Natural killer cell treated with Interleukin-12 subunit alpha and Interleukin-12 subunit beta and Interleukin-15 and Interleukin-18, amount 100 ng/mL, for 72 hours (primary cell): ENCODE data around the gene GOLGA6L1. TPM values are rescaled to one million over a fixed set of nuclear protein-coding genes. Genes with fewer than 3 reads are reported as not detected.
A peak's percentile ranks its signal among the peaks of the same experiment; 100 is the strongest.
"Not testable (repeated sequence)": the region's sequence is repeated elsewhere in the genome, so short reads cannot be mapped to it uniquely, and the experiment has no call there.

Experiments
- ATAC-seq, 2 donors: fragments of 150-1000 bp; cut with Tn5 transposase in 1 of 2; sonication (Bioruptor Pico), chemical (Tn5 transposase) in 1 of 2; 2 replicates each; pipeline ENCODE4 v1.10.0; 2021
- DNase-seq: peaks from one replicate; pipeline ENCODE4 v3.0.0; 2022; ENCODE audit warnings: low spot score
- H3K27ac Mint-ChIP-seq, 2 donors: 1 replicate in 1 of 2; 2 replicates in 1 of 2; pipeline ENCODE4 v1.8.0; 2022; ENCODE audit warnings: mixed read lengths in 2 of 2, mild to moderate bottlenecking in 1 of 2, moderate library complexity in 1 of 2
- H3K27me3 Mint-ChIP-seq, 2 donors: 1 replicate in 1 of 2; 2 replicates in 1 of 2; pipeline ENCODE4 v1.8.0; 2022; ENCODE audit warnings: mixed read lengths in 2 of 2
- H3K36me3 Mint-ChIP-seq: one replicate; pipeline ENCODE4 v1.8.0; 2022; ENCODE audit warnings: mixed read lengths
- H3K4me1 Mint-ChIP-seq, 2 donors: 1 replicate in 1 of 2; 2 replicates in 1 of 2; pipeline ENCODE4 v1.8.0; 2022; ENCODE audit warnings: low read depth in 2 of 2, mixed read lengths in 2 of 2, mild to moderate bottlenecking in 1 of 2
- H3K4me3 Mint-ChIP-seq: one replicate; pipeline ENCODE4 v1.8.0; 2022; ENCODE audit warnings: mixed read lengths
- H3K9me3 Mint-ChIP-seq: 2 replicates; pipeline ENCODE4 v1.8.0; 2022; ENCODE audit warnings: mixed read lengths
- total RNA-seq, 2 donors: library from RNA; stranded (reverse); gene quantifications; one replicate each; pipeline ENCODE4 v1.2.3, GENCODE V29; 2022

GOLGA6L1 gene, protein sequence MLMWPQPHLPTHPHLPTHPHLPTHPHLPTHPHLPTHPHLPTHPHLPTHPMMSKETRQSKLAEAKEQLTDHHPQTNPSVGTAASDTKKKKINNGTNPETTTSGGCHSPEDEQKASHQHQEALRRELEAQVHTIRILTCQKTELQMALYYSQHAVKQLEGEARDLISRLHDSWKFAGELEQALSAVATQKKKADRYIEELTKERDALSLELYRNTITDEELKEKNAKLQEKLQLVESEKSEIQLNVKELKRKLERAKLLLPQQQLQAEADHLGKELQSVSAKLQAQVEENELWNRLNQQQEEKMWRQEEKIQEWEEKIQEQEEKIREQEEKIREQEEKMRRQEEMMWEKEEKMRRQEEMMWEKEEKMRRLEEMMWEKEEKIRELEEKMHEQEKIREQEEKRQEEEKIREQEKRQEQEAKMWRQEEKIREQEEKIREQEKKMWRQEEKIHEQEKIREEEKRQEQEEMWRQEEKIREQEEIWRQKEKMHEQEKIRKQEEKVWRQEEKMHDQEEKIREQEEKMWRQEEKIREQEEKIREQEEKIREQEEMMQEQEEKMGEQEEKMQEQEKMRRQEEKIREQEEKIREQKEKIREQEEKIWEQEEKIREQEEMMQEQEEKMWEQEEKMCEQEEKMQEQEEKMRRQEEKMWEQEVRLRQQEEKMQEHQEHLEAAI
- total RNA-seq: not detected

DNA sequence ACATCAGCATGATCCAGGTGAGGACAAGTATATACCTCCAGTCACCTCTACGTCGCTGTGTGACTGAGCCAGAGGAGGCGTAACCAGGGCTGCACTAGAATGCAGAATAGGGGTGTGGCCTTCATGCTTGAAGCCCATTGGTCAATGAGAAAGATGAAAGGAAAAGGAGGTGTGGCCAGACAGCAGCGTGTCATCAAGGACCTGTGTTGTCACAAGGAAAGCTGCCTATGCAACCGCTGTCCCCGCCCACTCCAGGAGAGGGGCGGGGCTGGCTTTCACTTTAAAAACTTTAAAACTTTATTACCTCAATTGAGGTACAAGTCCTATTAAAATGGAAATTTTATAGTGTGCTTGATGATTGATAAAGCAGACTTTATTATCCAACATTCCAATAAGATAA, at the start of gene GOLGA6L1:
Gene GOLGA6L1, minus strand, starts transcription at position 101 of the 400 bp plus-strand sequence. Its CDS starts 91 bp downstream, at position 10.
- not testable (repeated sequence) for ATAC-seq, H3K36me3 Mint-ChIP-seq, H3K4me3 Mint-ChIP-seq, H3K4me1 Mint-ChIP-seq, H3K27me3 Mint-ChIP-seq, H3K9me3 Mint-ChIP-seq, H3K27ac Mint-ChIP-seq, DNase-seq

DNA sequence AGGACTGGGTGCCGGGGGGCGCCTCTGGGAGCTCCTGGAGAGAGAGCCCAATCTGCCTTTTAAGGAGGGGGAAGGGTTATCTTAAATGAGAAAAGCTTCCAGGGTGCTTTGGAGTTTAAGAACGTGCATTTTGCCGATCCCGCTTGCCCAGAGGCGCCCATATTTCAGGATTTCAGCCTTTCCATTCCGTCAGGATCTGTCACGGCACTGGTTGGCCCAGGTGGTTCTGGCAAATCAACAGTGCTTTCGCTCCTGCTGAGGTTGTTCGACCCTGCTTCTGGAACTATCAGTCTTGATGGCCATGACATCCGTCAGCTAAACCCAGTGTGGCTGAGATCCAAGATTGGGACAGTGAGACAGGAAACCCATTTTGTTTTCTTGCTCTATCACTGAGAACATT, 44.6 kb upstream of the GOLGA6L1 start:
- H3K4me1 Mint-ChIP-seq, H3K27me3 Mint-ChIP-seq, H3K4me3 Mint-ChIP-seq, H3K27ac Mint-ChIP-seq, H3K9me3 Mint-ChIP-seq, H3K36me3 Mint-ChIP-seq, ATAC-seq, DNase-seq: not testable (repeated sequence)

DNA sequence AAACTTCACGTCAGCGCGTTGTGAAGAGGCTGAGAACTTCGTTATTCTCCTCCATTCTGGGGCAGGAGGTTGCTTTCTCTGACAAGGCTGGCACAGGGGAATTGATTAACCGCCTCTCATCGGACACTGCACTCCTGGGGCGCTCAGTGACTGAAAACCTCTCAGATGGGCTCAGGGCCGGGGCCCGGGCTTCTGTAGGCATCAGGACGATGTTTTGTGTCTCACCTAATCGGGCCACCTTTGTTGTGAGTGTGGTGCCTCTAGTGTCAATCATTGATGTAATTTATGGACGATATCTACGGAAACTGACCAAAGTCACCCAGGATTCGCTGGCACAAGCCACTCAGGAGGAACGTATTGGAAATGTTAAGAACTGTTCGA, 43.9 kb upstream of the GOLGA6L1 start:
- not testable (repeated sequence) for H3K27me3 Mint-ChIP-seq, H3K9me3 Mint-ChIP-seq, H3K27ac Mint-ChIP-seq, DNase-seq, H3K36me3 Mint-ChIP-seq, H3K4me3 Mint-ChIP-seq, H3K4me1 Mint-ChIP-seq
- ATAC-seq: peak; percentile 30 to 45

DNA sequence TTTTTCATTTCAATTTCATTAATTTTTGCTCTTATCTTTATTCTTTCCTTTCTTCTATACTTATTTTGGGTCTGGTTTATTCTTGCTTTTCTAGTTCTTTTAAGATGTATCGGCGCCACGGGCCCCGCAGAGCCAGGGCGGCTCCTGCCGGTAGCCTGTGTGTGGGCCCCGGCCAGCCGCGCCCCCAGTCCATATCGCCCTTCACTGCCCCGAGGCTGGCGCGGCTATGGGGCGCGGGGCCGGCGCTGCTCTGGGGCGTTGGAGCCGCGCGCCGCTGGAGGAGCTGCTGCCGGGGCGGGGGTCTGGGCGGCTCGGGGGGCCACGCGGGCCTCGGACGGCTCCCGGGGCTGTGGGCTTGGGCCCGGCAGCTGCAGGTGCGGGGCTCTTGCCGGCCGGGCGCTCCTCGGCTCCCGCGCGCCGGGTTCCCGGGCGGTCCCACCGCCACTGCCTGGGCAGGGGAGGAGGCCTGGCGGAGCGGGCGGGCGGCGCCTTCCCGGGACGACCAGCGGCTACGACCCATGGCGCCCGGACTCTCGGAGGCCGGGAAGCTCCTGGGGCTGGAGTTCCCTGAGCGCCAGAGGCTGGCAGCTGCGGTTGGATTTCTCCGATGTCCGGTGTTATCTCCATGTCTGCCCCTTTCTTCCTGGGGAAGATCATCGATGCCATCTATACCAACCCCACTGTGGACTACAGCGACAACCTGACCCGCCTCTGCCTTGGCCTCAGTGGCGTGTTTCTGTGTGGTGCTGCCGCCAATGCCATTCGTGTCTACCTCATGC, 43.3 kb upstream of the GOLGA6L1 start:
- not testable (repeated sequence) for H3K27ac Mint-ChIP-seq, H3K9me3 Mint-ChIP-seq, H3K4me3 Mint-ChIP-seq, H3K27me3 Mint-ChIP-seq, H3K36me3 Mint-ChIP-seq, H3K4me1 Mint-ChIP-seq, DNase-seq
- peak; percentile 54 to 71 for ATAC-seq

DNA sequence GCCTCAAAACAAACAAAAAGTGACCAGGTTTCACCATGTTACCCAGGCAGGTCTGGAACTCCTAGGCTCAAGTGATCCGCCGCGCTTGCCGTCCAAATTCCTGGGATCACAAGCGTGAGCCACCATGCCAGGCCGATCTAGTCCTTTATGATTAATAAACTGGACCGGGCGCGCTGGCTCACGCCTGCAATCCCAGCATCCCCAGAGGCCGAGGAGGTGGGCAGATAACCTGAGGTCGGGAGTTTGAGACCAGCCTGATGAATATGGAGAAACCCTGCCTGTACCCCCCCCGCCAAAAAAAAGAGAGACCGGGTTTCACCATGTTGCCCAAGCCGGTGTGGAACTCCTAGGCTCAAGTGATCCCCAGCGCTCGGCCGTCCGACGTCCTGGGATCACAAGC, 40.1 kb upstream of the GOLGA6L1 start:
- H3K36me3 Mint-ChIP-seq, H3K27me3 Mint-ChIP-seq, H3K9me3 Mint-ChIP-seq, H3K27ac Mint-ChIP-seq, H3K4me1 Mint-ChIP-seq, H3K4me3 Mint-ChIP-seq, DNase-seq, ATAC-seq: not testable (repeated sequence)

DNA sequence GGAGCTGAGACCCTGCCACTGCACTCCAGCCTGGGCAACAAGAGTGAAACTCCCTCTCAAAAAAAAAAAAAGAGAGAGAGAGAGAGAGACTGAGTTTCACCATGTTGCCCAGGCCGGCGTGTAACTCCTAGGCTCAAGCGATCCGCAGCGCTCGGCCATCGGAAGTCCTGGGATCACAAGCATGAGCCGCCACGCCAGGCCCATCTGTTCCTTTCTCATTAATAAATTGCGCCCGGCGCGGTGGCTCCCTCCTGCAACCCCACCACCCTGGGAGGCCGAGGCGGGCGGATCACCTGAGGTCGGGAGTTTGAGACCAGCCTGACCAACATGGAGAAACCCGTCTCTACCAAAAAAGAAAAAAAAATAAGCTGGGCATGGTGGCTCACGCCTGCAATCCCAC, 39.0 kb upstream of the GOLGA6L1 start:
- H3K27ac Mint-ChIP-seq, H3K27me3 Mint-ChIP-seq, H3K9me3 Mint-ChIP-seq, H3K4me1 Mint-ChIP-seq, H3K4me3 Mint-ChIP-seq, DNase-seq, ATAC-seq, H3K36me3 Mint-ChIP-seq: not testable (repeated sequence)

DNA sequence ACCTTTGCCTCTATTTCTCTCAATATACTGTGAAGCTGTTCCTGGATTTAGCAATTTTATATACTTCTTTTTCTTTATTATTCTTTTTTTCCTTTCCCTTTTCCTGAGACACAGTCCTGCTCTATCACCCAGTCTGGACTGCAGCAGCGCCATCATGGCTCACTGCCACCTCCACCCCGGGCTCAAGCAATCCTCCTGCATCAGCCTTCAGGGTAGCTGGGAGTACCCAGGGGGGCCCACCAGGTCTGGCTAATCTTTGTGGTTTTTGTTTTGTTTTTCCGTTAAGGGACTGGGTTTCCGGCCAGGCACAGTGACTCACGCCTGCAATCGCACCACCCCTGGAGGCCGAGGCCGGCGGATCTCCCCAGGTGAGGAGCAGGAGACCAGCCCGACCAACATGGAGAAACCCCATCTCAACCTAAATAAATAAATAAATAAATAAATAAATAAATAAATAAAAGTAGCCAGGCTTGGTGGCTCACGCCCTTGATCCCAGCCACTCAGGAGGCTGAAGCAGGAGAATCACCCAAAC, 38.1 kb upstream of the GOLGA6L1 start:
- H3K4me1 Mint-ChIP-seq, H3K4me3 Mint-ChIP-seq, DNase-seq, H3K9me3 Mint-ChIP-seq, H3K27me3 Mint-ChIP-seq, ATAC-seq, H3K27ac Mint-ChIP-seq, H3K36me3 Mint-ChIP-seq: not testable (repeated sequence)

DNA sequence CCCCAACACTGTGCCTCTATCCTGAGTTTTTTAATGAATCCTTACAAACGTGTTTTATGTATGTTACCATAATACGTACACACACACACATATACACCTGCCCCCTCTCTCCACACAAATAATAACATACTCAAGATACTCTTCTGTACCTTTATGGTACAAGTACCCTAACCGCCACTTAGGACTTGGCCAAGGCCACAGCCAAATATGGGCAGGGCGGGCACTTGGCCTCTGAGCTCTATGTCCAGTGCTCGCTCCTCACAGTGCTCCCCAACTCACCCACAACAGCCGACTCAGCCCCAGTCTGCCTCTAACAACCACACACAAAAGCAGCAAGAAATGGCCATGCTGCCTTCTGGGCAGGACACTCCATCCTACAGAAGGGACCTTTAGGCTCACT, 3.8 kb downstream of the GOLGA6L1 start:
- H3K27ac Mint-ChIP-seq, H3K4me1 Mint-ChIP-seq, ATAC-seq, H3K9me3 Mint-ChIP-seq, H3K4me3 Mint-ChIP-seq, H3K36me3 Mint-ChIP-seq, H3K27me3 Mint-ChIP-seq, DNase-seq: not testable (repeated sequence)

DNA sequence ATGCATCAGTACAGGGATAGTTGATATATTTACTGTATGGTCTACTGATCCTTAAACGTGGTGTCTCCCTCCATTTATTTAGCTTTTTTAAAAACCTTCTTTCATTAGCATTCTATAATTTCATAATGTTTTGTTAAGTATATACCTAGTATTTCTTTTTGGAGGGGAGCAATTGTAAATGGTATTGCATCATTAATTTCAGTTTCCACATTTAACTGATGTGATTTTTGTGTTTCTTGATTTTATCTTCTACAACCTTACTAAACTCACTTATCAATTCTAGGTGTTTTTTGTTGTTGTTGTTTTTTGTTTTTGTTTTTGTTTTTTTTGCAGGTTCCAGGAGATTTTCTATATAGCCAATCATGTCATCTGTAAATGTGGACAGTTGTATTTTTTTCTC, 18.4 kb downstream of the GOLGA6L1 start:
- Mint-ChIP-seq H3K27me3 (peaks cover 9 to 29% of the 10 kb centered on the region in 2 donors), H3K9me3 (no peaks in the 10 kb centered on the region), H3K36me3 (no peaks in the 10 kb centered on the region), H3K27ac (no peak overlapping the region), H3K4me3 (no peak overlapping the region), H3K4me1 (no peaks in the 10 kb centered on the region)
- ATAC-seq: no peak
- no peak for DNase-seq

DNA sequence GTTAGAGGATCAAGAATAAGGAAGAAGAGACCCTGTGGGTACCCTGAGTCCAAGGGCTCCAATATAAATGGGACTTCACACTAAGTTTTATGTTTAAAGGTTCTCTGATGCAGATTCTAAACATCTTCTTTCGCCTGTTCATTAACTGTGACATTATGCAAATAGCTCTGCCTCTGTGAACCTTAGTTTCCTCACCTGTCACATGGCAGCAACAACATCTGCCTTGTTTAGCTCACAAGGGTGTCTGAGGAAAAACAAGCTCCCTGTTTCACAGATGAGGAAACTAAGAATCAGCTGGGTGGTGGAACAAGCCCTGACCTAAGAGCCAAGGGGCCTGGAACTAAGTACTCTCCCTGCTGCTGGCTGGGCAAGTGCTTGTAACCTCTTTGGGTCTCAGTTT, 40.8 kb downstream of the GOLGA6L1 start:
- ATAC-seq: no peak

DNA sequence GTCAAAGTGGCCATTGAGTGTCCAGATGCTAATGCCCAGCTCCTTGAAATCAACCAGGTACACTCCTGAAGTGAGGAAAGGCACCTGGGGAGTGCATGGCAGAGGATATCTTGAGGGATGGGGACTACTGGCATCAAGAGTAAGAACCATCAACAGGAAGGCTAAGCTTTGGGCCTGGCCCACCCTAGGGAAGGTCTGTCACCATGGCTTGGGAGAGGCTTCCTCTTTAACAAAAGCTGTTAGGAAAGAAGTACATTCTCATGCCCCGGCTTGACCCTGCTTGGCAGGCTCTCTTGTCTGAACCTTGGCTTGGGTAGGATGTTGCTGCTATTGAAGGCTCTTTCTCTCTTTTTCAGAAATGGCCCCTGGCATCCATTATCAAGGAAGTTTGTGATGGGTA, 53.5 kb downstream of the GOLGA6L1 start:
- DNase-seq (no peak), ATAC-seq (peak in 1 of 2 donors; percentile 53)
- Mint-ChIP-seq H3K27me3 (peaks cover 4 to 15% of the 10 kb centered on the region in 2 donors), H3K4me3 (no peak overlapping the region), H3K27ac (no peak overlapping the region), H3K36me3 (no peaks in the 10 kb centered on the region), H3K9me3 (no peaks in the 10 kb centered on the region), H3K4me1 (no peaks in the 10 kb centered on the region)

More for the DNA sequence above, 40.8 kb downstream of the GOLGA6L1 start:
- Mint-ChIP-seq H3K9me3 (no peaks in the 10 kb centered on the region), H3K27me3 (peaks cover 9 to 27% of the 10 kb centered on the region in 2 donors), H3K36me3 (no peaks in the 10 kb centered on the region), H3K4me1 (no peaks in the 10 kb centered on the region), H3K4me3 (no peak overlapping the region), H3K27ac (no peak overlapping the region)
- no peak for DNase-seq

DNA sequence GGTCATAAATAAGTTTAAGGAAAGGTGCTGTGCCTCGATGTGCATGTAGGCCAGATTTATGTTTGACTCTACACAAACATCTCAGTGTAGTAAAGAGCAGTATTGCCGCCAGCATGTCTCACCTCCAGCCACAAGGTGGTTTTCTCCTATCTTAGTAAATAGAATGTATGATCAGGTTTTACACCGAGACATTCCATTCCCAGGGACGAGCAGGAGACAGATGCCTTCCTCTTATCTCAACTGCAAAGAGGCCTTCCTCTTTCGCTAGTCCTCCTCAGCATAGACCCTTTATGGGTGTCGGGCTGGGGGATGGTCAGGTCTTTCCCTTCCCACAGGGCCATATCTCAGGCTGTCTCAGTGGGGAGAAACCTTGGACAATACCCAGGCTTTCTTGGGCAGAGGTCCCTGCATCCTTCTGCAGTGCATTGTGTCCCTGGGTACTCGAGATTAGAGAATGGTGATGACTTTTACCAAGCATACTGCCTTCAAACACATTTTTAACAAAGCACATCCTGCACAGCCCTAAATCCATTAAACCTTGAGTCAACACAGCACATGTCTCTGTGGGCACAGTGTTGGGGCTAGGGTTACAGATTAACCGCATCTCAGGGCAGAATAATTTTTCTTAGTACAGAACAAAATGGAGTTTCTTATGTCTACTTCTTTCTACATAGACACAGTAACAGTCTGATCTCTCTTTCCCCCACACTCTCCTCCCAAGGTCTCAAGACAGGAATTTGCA, 54.5 kb downstream of the GOLGA6L1 start:
- not testable (repeated sequence) for DNase-seq, H3K36me3 Mint-ChIP-seq, H3K9me3 Mint-ChIP-seq, H3K4me1 Mint-ChIP-seq, H3K27ac Mint-ChIP-seq, H3K4me3 Mint-ChIP-seq, ATAC-seq
- peaks cover 7 to 15% of the 10 kb centered on the region in 2 donors for H3K27me3 Mint-ChIP-seq

DNA sequence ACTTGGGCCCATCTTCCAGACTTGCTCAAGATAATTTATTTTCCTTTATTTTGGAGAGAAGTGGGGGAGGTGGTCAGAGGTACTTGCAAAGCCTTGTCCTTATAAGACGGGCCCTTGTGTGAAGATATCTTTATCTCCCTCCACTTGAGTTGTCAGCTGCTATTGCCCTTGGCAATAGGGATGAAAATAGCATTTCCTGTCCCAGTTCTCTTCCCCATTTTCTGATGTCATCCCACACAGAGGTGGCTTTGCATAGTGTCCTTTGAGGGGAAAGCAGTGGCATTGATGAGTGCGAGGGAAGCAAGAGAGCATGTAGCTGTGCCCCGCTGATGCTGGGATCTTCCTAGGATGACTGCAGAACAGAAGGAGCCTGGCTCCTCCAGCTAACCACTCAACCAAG, 55.4 kb downstream of the GOLGA6L1 start:
- DNase-seq: no peak
- Mint-ChIP-seq H3K4me1 (no peaks in the 10 kb centered on the region), H3K9me3 (no peaks in the 10 kb centered on the region), H3K36me3 (no peaks in the 10 kb centered on the region), H3K27me3 (peaks cover 7 to 9% of the 10 kb centered on the region in 2 donors), H3K4me3 (no peak overlapping the region), H3K27ac (no peak overlapping the region)
- no peak for ATAC-seq
